Body of pancreas (tissue), 4 donors: ENCODE measurements around the gene LCMT1.

Experiments
- CTCF ChIP-seq, 7 experiments: fragments of 450-650 bp in 4 of 7; fragments of 200-600 bp in 3 of 7; sonication (generic) in 3 of 7; IDR thresholded peaks; one replicate each; pipeline ENCODE4 v1.5.1; 2016 to 2019; ENCODE audit warnings: antibody characterized with exemption in 7 of 7
- POLR2A ChIP-seq, 3 donors: fragments of 450-650 bp; IDR thresholded peaks; one replicate each; pipeline ENCODE4 v1.6.1; 2016; ENCODE audit warnings: antibody characterized with exemption in 3 of 3, mild to moderate bottlenecking in 2 of 3

GRCh38 chr16:25083065-25083464 lies 28.5 kb upstream of the LCMT1 start:
- TF ChIP-seq CTCF (IDR thresholded peaks at IDR 0.05), result no peak
- TF ChIP-seq POLR2A (IDR thresholded peaks at IDR 0.05), result no peak
